COLO668 (cell line): ENCODE measurements around the gene GPR171.

Experiments used
- DNase-seq: peaks from one replicate; lab custom pipeline; 2025; ENCODE audit not compliant: unreplicated experiment; lab: John Stamatoyannopoulos, UW

GPR171 gene

GRCh38 chr3:151214459-151214858, 11.4 kb upstream of the GPR171 start:
- DNase-seq = no peak

- no peak for DNase-seq
These were observed 10.9 kb upstream of the GPR171 start for GRCh38 chr3:151213881-151214280.

- no peak for DNase-seq
These were observed 10.1 kb upstream of the GPR171 start for GRCh38 chr3:151213151-151213550.

- DNase-seq = no peak
These were observed 7.8 kb upstream of the GPR171 start for GRCh38 chr3:151210676-151211381.

GRCh38 chr3:151209654-151210053, 6.6 kb upstream of the GPR171 start:
- no peak for DNase-seq

- no peak for DNase-seq
These were observed 3.2 kb upstream of the GPR171 start for GRCh38 chr3:151206201-151206600.

GRCh38 chr3:151205482-151205881, 2.5 kb upstream of the GPR171 start:
- no peak for DNase-seq

- no peak for DNase-seq
These were observed 1.8 kb upstream of the GPR171 start for GRCh38 chr3:151204530-151205402.

GRCh38 chr3:151201051-151201730, 1.8 kb downstream of the GPR171 start:
- no peak for DNase-seq

- DNase-seq = no peak
These were observed 2.4 kb downstream of the GPR171 start for GRCh38 chr3:151200586-151200985.

- DNase-seq = no peak
These were observed 3.2 kb downstream of the GPR171 start for GRCh38 chr3:151199554-151200438.

GRCh38 chr3:151198849-151199248, 4.2 kb downstream of the GPR171 start:
- no peak for DNase-seq

GRCh38 chr3:151197981-151198767, 4.8 kb downstream of the GPR171 start:
- DNase-seq = no peak

GRCh38 chr3:151197228-151197627, 5.8 kb downstream of the GPR171 start:
- no peak for DNase-seq

- no peak for DNase-seq
These were observed 6.6 kb downstream of the GPR171 start for GRCh38 chr3:151196434-151196833.

GRCh38 chr3:151195826-151196225, 7.2 kb downstream of the GPR171 start:
- no peak for DNase-seq

GRCh38 chr3:151192545-151192944, 10.5 kb downstream of the GPR171 start:
- no peak for DNase-seq

- no peak for DNase-seq
These were observed 11.9 kb downstream of the GPR171 start for GRCh38 chr3:151191095-151191494.

- no peak for DNase-seq
These were observed 19.7 kb downstream of the GPR171 start for GRCh38 chr3:151183265-151183671.
